ENCODE data around the gene AIF1. TPM values are rescaled to one million over a fixed set of nuclear protein-coding genes. Genes with fewer than 3 reads are reported as not detected.

The AIF1 gene
- polyA plus RNA-seq, 4 donors = 43.3 to 77.0 (median 73.6) TPM

GRCh38 chr6:31639449-31639861 lies 24.4 kb downstream of the AIF1 start:
- DNase-seq (ENCODE audit: low read depth in 4 of 4, low spot score in 3 of 4) = no peak

- DNase-seq (ENCODE audit: low read depth in 4 of 4, low spot score in 3 of 4) = no peak
These were observed 25.6 kb downstream of the AIF1 start for GRCh38 chr6:31640612-31641011.

- DNase-seq (ENCODE audit: low read depth in 4 of 4, low spot score in 3 of 4) = no peak
These were observed 26.3 kb downstream of the AIF1 start for GRCh38 chr6:31641370-31641769.

- no peak for DNase-seq (ENCODE audit: low read depth in 4 of 4, low spot score in 3 of 4)
These were observed 27.9 kb downstream of the AIF1 start for GRCh38 chr6:31642798-31643570.

GRCh38 chr6:31643818-31644454 lies 28.9 kb downstream of the AIF1 start:
- DNase-seq (ENCODE audit: low read depth in 4 of 4, low spot score in 3 of 4) = no peak

- DNase-seq (ENCODE audit: low read depth in 4 of 4, low spot score in 3 of 4) = no peak
These were observed 30.3 kb downstream of the AIF1 start for GRCh38 chr6:31645325-31645724.

- DNase-seq (ENCODE audit: low read depth in 4 of 4, low spot score in 3 of 4) = peak in 2 of 4 donors; percentile 53 to 64
These were observed 36.7 kb downstream of the AIF1 start for GRCh38 chr6:31651602-31652191.

GRCh38 chr6:31652925-31653724 lies 38.1 kb downstream of the AIF1 start:
- DNase-seq (ENCODE audit: low read depth in 4 of 4, low spot score in 3 of 4) = peak in 1 of 4 donors; percentile 91

- no peak for DNase-seq (ENCODE audit: low read depth in 4 of 4, low spot score in 3 of 4)
These were observed 39.7 kb downstream of the AIF1 start for GRCh38 chr6:31654574-31655348.

GRCh38 chr6:31655349-31656237 lies 40.6 kb downstream of the AIF1 start, which contains the start of gene APOM:
Gene APOM, plus strand, starts transcription at chr6:31655894. Its CDS starts 73 bp downstream, at chr6:31655967.
- DNase-seq (ENCODE audit: low read depth in 4 of 4, low spot score in 3 of 4) = no peak

GRCh38 chr6:31657406-31658157 lies 42.5 kb downstream of the AIF1 start:
- DNase-seq (ENCODE audit: low read depth in 4 of 4, low spot score in 3 of 4) = no peak

- no peak for DNase-seq (ENCODE audit: low read depth in 4 of 4, low spot score in 3 of 4)
These were observed 43.2 kb downstream of the AIF1 start for GRCh38 chr6:31658158-31658688.

- DNase-seq (ENCODE audit: low read depth in 4 of 4, low spot score in 3 of 4) = no peak
These were observed 44.1 kb downstream of the AIF1 start for GRCh38 chr6:31658983-31659648.

- no peak for DNase-seq (ENCODE audit: low read depth in 4 of 4, low spot score in 3 of 4)
These were observed 44.8 kb downstream of the AIF1 start for GRCh38 chr6:31659649-31660380.

GRCh38 chr6:31660381-31661261 lies 45.6 kb downstream of the AIF1 start, which contains the start of gene C6orf47:
Gene C6orf47, minus strand, starts transcription at chr6:31660778. Its CDS starts 831 bp downstream, at chr6:31659947.
- peak in 1 of 4 donors; percentile 75 for DNase-seq (ENCODE audit: low read depth in 4 of 4, low spot score in 3 of 4)
